GDM1 (cell line): ENCODE data around the gene MTRF1L.
A peak's percentile ranks its signal among the peaks of the same experiment; 100 is the strongest.

Experiments used
- DNase-seq: peaks from one replicate; lab custom pipeline; 2025; lab: John Stamatoyannopoulos, UW

MTRF1L gene

DNA sequence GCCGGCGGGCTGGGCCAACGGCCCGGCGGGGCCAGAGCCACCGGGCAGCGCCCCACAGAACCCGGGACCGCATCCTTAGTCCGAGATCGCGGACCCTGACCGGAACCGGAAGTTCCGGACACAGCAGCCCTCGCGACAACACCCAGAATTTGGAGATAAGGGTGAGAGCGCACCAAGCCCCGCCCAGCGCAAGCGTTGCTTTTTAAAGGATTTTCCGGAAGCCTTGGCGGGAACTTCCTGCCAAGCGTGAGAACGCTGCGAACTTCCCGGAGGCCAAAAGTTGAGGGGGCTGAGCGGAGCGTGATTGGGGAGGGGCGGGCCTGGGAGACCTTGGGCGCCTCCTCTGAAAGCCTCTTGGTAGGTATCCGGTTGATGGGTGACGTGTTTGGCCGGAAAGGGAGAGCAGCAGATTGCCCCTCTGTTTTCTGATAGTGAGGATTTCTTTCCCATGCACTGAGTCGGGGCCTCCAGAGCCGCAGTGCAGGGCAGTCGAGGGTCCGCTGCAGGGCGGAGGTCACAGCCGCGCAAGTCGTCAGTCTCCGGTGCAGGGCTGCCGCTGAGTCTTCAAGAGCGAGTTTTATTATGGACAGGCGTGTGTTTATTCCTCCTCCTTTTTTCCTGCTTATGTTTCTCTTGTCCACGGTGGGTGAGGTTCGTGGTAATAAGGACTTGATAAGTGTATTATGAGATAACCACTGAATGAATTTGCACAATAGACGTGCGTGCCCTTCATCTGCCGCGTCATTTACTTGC lies at the start of gene MTRF1L:
MTRF1L (minus strand) TSS at position 97 of the 753 bp plus-strand sequence; CDS start at position 73, 24 bp downstream.
- peak; percentile 86 for DNase-seq

DNA sequence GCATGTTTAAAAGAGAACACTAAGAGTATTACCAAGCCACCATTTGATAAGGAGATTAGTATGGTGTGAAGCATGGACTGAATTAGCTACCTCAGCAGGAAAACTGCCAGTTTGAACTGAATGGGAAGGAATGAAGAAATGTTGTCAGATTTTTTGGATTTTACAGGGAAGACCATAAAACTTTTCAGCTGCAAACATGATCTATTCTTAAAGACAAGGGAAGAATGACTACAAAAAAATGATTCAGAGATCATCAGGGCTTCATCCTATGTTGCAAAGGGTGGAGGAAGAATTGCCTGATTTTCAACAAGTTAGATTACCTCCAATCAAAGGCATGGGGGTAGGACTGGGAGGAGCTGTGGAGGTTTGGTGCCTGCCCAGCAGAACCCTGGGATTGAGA lies 49.3 kb upstream of the MTRF1L start:
- no peak for DNase-seq

- no peak for DNase-seq
Observed at GRCh38 chr6:153048631-153049030, 46.1 kb upstream of the MTRF1L start.

GRCh38 chr6:153047386-153047785 lies 44.9 kb upstream of the MTRF1L start:
- DNase-seq = no peak

DNA sequence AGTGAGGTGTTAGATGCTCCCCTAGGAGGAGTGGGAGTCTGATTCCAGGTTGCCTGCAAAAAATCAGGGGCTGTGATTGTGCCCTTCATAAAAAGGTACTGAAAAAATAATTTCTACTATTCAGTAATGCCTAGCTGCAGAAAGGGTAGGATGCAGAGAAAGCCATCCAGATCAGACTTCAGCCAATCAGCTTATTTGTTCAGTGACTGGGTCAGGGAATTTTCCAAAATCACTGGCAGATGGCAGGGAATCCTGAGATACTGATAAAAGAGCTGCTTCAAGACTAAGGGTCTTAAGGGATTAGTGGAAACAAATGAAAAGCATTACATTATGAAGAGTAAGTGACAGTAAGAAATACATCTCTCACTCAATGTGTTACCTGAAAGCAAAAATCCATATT lies 42.8 kb upstream of the MTRF1L start:
- no peak for DNase-seq

GRCh38 chr6:153044295-153044694 lies 41.8 kb upstream of the MTRF1L start:
- DNase-seq = no peak

DNA sequence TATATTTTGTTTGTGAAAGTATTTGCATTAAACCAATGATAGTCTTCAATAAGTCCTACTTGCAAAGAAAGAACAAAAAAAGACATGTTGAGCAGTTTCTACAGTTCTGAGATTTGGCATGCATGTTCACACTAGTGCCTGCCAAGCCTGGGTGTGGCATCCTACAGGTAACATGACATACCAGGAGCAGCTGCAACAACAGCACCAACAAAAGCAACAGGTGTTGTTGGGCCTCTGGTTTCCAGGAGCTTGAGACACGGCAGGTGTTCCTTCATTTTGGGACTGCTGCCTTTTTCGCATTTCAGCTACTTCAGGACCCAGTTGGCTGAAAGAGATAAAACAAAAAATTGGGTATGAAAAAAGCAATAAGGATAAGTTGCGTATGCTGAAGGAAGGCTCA lies 41.2 kb upstream of the MTRF1L start:
- DNase-seq = no peak

- no peak for DNase-seq
Observed at GRCh38 chr6:153038378-153039057, 36.0 kb upstream of the MTRF1L start.

DNA sequence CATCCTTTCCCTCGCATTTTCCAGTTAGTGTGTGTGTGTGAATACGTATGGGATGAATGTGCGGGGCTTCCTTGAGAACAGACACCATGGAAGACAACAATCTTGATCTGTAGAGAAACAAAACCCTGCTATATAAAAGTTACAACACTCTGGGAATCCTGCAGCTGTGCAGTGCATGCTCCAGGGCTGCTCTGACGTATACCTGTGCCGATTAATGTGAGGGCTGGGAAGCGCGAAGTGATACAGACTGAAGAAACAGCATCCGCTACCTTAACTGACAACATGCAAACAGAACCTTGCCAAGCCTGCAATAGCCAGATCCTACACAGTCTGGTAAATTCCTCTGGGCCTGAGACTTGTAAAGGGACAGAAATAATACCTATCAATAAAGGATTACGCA lies 31.6 kb upstream of the MTRF1L start:
- no peak for DNase-seq

DNA sequence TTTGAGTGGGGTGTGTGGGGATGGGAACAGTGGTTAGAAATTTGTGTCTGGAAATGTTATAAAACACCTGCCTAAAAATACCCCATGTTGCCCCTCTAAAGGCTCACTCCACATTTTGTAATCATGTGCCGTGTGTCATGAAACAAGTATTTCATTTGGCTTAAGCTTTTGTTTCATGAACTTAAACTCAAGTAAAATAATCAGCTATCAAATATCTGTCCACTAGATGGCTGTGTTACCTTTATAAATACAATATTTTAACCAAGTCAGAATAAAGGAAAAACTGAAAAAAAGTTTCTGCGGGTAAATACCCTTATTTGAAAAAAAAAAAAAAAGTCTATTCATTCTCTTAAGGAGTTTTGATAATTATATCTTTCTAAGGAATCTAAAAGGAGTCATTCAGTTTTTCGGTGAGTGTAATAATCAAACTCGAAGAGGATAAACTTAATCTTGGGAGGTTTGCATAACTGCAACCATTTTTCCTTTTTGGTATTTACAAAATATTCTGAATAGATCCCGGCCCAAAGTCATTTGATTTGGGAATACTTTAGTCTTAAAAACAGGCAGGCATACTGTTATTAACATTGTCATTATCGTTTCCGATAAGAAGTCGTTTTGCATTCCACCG lies 29.9 kb upstream of the MTRF1L start:
- DNase-seq = no peak

- no peak for DNase-seq
Observed at GRCh38 chr6:153031335-153031955, 28.9 kb upstream of the MTRF1L start.

DNA sequence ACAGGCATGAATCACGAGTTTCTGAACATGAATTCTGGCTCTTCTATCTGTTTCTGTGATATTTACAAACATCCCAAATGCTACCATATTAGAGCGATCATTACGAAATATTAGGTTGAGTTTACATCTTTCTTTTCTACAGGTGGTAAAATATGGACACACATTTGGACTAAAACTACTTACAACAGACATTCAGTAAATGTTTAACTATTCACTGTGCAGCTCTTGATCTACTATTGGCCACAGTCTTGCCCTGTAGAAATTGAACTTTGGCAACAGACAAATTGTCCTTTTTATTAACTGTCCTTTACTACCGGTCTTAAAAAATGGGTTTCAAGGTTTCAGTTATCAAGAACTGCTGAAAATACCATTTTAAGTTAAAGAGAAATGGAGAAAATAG lies 26.5 kb upstream of the MTRF1L start:
- no peak for DNase-seq

- DNase-seq = no peak
Observed at GRCh38 chr6:153028286-153028685, 25.8 kb upstream of the MTRF1L start.

DNA sequence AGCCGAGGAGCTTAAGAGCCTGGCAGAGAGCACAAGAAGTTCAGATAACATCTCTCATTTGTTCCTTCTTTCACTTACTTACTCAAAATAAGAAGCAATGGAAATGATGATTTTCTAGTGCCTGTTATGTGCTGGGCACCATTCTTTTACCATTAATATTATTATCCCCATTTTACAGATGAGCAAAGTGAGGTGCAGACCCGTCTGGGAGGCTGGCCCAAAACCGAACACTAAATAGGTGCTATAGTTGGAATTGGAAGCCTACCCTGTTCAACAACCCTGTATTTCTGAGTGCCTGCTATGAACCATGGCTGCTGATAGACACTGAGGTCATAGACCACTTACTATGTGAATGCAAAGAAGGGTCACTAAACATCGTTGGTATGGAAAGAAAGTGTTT lies 25.0 kb upstream of the MTRF1L start:
- no peak for DNase-seq

GRCh38 chr6:153024709-153025017 lies 22.2 kb upstream of the MTRF1L start:
- DNase-seq = no peak

GRCh38 chr6:153023977-153024708 lies 21.6 kb upstream of the MTRF1L start:
- DNase-seq = peak; percentile 44

GRCh38 chr6:153018355-153018754 lies 15.8 kb upstream of the MTRF1L start:
- DNase-seq = no peak

DNA sequence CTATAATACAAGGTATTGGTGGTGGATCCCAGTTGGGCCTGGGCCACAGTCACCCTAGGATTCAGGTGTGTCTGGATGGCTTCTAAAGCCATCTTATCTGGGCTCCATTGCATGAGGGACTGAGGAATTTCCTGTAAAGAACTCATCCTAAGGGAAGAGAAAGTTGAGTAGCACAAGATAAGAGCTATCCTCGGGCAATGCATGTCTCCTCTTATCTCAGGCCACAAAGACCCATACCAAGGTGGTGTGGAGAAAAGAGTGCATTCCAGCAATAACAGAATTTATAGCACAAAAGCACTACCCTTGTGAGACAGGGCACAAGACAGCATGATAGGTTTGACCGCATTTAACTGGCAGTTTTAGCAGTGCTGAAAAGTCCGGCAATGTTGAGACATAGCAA lies 14.3 kb upstream of the MTRF1L start:
- no peak for DNase-seq

DNA sequence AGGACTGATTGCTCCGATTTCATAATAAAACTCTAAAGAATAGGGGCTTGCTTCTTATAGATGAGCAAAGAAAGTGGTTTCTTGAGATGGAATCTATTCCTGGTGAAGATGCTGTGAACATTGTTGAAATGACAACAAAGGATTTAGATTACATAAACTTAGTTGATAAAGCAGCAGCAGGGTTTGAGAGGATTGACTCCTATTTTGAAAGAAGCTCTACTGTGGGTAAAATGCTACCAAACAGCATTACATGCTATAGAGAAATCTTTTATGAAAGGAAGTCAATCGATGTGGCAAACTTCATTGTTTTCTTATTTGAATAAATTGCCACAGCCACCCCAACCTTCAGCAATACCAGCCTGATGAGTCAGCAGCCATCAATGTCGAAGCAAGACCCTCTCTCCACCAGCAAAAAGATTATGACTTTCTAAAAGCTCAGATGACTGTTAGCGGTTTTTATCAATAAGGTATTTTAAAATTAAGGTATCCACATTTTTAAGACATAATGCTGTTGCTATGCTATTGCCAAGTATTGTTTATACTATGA lies 12.7 kb upstream of the MTRF1L start:
- no peak for DNase-seq

GRCh38 chr6:153013438-153013837 lies 10.9 kb upstream of the MTRF1L start:
- DNase-seq = no peak

DNA sequence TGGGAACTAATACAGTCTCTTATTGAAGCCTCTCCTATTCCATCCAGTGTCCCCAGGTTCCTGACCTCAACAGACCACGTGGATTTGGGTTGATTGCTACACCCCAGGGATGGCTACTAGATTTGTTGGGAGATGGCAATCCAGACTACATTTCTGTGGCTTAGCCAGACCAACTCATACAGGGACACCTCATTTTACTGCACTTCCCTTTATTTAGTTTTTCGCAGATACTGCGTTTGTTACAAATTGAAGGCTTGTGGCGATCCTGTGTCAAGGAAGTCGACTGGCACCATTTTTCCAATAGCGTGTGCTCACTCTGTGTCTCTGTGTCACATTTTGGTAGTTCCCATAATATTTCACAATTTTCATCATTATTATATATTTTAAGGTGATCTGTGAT lies 10.3 kb upstream of the MTRF1L start:
- DNase-seq = no peak

GRCh38 chr6:153003366-153003690 lies 819 bp upstream of the MTRF1L start:
- DNase-seq = no peak
